ENCODE results near the gene P2RX2. TPM values are rescaled to one million over a fixed set of nuclear protein-coding genes. Genes with fewer than 3 reads are reported as not detected.

The P2RX2 gene
- polyA plus RNA-seq, 12 donors, result 0.87 TPM; not detected in 11

DNA sequence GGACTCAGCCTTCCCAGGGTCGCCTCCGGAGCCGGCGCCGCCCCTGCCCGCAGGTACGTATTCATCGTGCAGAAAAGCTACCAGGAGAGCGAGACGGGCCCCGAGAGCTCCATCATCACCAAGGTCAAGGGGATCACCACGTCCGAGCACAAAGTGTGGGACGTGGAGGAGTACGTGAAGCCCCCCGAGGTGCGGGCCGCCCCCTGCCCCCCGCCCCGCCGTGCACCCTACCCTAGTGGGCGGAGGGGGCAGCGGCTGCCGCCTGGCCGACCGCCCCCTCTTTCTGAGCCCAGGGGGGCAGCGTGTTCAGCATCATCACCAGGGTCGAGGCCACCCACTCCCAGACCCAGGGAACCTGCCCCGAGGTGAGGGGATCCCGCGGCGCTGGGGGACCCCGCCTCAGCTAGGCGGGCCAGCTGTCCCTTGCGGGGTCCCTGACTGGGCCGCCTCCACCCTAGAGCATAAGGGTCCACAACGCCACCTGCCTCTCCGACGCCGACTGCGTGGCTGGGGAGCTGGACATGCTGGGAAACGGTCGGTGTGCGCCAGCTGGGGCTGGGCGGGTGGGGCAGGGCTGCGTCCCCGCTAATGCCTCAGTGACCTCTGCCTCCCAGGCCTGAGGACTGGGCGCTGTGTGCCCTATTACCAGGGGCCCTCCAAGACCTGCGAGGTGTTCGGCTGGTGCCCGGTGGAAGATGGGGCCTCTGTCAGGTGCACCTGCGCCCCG, 973 bp downstream of the P2RX2 start:
- DNase-seq, result no peak

DNA sequence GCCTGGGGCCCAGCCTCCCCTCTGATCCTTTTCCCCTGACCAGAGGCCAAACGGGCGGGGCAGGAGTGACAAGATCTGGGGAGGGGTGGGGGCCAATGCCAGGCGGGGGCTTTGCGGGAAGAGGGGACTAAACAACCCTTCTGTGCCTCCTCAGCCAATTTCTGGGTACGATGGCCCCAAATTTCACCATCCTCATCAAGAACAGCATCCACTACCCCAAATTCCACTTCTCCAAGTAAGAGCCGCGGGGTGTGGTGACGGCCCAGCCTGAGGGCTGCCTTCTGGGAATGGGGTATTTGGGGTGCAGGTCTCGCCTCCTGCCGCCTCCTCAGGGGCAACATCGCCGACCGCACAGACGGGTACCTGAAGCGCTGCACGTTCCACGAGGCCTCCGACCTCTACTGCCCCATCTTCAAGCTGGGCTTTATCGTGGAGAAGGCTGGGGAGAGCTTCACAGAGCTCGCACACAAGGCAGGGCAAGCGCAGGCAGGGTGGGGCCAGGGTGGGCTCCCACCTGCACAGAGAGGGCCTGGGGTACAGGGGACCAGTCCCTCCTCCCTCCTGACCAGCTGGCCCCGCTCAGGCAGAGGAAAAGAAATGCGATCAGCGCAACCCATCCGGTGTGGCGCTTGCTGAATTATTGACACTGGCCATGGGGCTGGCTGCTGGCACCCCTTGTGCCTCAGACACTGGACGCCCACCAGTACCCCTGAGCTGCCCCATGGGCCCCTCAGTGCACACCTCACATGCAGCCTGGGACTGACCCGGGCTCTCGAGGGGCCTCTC, 1.7 kb downstream of the P2RX2 start:
- DNase-seq, result no peak

DNA sequence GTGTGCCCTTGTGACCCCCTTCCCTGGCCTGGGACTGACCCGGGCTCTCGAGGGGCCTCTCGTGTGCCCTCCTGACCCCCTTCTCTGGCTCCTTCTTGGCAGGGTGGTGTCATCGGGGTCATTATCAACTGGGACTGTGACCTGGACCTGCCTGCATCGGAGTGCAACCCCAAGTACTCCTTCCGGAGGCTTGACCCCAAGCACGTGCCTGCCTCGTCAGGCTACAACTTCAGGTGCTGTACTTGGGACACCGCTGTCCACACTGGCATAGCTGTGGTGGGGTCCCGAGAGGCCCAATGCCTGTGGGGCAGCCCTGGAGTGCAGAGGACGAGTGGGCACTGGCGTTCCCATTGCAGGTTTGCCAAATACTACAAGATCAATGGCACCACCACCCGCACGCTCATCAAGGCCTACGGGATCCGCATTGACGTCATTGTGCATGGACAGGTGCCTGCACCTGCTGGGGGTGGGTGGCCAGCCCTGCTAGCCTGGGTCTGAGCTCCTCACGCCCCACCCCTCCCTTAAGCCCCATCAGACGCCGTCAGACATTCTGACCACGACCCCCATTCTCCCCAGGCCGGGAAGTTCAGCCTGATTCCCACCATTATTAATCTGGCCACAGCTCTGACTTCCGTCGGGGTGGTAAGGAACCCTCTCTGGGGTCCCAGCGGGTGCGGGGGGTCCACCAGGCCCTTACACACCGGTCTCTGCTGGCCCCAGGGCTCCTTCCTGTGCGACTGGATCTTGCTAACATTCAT, 2.5 kb downstream of the P2RX2 start:
- no peak for DNase-seq

DNA sequence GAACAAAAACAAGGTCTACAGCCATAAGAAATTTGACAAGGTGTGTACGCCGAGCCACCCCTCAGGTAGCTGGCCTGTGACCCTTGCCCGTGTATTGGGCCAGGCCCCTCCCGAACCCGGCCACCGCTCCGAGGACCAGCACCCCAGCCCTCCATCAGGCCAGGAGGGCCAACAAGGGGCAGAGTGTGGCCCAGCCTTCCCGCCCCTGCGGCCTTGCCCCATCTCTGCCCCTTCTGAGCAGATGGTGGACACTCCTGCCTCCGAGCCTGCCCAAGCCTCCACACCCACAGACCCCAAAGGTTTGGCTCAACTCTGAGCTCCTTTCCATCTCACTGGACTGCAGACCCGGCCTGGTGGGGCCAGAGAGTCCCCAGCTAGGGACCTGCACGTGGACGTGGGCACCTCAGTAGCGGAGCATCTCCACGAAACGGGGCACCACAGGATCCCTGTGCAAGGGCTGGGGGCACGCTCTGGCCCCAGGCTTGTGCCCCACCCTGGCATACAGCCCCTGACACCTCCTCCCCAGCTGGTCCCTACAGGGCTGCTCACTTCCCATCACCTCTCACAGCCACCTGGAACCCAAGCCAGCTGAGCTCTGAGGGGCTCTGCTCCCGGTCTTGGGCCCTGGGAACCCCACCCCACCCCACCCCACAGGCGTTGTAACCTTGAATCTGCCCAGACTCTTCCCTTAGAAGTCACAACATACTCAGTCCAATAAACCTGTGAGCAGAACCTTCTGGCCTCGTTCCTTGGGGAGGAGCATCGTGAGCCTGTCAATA, 3.3 kb downstream of the P2RX2 start:
- no peak for DNase-seq

DNA sequence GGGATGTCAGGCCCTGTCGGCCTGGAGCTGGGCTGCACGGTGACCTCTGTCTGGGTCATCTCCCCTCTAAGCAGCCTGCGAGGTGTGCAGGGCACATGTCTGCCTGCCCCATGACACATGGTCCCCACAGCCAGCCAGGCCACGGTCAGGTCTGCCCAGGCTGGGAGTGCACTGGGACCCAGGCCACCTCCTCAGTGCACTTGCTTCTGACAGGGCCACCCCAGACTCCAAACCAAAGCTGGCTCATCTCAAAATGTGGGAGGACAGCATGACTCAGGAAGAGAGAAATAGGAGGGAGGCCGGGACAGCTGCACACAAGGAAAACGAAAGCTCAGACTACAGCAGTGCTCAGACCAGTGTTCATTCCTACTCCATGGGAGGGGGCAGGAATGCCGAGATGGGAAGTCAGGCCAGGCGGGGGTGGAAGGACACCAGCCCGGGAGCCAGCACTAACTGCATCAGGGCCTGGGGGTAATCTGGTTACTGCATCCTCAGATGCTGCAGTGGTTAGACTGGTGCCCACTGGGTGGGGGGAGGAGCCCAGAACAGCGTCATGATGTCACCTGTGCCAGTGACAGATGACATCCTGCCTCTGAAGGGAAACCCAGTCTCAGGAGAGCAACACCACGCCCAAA, 4.0 kb downstream of the P2RX2 start:
- DNase-seq, result peak; percentile 52

DNA sequence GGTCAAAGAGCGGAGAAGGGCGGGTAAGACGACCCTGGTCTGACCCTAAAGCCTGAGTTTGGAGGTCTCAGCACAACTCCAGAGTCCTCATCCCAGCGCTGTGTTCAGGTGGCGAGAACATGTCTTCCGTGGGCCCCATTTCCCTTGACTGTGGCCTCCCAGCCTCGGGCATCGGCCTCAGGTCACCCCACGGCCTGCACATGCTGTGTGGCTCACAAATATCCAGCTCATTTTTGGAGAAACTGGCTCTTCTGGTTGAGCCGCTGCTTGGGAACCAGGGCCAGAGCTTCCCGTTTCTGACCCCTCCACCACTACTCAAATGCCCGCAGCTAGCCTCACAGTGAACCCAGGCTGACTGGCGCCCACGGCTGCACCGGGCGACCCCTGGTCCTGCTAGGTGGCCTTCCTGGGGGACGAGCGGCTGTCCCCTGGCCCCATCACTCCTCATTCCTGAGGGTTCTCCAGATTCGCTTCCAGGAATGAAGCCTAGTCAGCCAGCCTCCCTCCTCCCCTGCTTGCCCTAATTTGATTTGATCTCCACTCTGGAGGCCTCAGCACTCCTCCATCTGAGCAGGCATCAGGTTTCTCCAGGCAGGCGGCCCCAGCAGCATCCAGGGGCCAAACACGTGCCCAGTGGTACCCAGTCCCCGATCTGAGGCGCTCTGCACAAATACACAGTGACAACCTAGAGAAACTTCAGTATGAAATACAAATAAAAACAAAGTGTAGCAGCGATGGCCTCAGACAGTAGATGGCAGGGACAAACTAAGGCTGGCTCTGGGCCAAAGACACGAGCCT, 4.7 kb downstream of the P2RX2 start:
- no peak for DNase-seq

DNA sequence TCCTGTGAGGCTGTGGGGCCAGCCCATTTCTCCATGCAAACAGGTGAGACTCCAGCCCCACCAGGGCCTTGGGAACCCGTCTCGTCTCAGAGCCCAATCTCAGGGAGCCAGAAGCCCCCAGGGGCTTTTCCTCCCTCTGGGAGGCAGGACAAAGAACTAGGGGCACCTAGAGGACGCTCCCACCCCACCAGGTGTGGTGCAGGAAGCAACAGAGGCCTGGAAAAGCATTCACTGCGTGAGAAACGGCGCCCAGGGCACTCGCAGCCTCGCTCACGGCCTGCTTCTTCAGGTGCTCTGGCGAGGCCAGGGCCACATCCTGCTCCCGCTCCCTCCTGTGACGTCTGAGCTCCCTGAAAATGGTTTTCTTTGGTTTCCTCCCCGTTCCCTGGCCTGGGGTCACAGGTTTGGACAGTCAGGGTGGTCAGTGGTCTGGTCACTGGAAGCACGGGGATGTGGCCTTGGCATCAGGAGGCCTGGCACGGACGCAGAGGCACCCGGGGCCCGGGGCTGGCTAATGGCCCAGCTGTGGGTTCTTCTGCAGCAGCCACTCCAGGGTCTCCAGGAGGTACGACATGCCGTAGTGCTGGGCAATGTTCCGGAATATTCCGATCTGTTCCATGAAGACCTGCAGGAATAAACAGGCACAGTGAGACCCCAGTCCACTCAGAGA, 5.7 kb downstream of the P2RX2 start:
- DNase-seq, result no peak

DNA sequence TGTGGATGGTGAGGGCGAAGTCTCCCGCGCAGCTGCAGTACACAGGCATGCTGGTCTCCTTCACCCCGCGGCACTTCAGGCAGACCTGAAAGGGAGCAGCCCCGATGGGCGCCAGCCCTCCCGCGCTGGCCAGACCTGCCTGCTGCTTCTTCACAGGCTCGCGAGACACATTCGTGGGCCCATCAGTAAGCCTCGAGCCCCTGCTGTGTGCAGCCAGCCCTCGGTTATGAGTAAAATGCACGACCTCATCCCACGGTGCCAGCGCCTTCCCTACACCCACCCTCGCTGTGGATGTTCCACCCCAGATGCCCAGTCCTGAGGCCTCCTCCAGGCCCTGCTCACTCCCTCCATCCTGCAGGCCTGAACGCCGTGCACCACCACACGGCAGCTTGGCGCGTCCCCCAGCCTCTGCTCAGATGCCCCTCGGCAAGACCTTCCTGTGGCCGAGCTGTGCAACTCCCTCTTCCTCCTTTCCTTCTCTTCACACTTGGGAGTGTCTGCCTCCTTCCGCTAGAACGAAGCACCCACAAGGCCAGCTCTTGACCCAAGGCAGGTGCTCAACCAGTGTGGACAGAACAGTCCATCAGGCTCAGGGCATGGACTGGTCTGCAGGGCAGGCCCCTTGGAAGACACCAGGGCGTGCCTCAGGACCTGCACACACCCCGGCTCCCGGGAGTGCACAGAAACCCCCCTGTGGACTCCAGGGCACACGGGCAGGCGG, 6.5 kb downstream of the P2RX2 start:
- DNase-seq, result no peak

DNA sequence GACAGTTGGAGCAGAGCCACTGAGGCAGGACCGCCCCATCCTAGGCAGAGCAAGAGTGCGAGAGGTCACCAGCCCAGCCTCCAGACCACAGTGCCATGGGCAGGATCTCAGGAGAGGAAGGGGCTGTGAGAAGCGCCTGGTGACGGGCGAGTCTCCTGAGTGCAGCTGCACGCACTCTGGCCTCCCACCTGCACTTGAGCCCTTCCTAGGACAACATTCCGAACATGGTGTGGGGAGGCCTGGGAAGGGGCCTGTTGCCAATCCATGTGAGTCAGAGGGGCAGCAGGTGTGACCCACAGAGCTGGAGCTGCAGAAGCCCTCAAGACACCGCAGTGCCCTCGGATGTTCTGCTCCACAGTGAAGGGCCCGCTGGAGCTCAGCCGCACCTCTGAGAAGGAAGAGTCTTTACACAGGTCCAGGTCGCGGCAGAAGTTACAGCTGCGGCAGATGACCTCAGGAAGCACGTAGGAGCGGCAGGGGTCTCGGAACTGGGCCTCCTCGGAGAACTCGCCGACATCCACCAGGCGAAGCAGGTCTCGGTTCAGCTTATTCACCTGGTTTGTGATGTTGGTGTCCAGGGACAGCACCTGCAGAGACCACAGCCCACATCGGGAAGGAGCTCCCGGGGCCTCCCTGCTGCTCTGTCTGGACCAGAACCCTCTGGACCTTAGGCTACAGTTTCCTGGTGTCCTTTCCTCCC, 7.3 kb downstream of the P2RX2 start:
- DNase-seq, result no peak

DNA sequence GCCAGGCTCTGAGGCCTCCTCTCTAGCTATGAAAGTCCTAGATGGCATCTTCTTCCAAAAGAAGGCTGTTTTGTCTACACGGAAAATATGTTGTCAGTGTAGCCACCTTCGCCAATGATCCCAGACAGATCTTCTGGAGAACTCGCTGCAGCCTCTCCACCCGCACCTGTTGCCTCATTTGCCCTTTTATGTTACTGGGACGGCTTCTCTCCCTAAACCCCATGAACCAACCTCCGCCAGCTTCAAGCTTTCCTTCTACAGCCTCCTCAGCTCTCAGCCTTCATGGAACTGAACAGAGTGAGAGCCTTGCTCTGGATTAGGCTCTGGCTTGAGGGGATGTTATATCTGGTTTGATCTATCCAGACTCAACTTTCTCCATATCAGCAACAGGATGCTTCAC, 10.8 kb downstream of the P2RX2 start:
- DNase-seq, result no peak

DNA sequence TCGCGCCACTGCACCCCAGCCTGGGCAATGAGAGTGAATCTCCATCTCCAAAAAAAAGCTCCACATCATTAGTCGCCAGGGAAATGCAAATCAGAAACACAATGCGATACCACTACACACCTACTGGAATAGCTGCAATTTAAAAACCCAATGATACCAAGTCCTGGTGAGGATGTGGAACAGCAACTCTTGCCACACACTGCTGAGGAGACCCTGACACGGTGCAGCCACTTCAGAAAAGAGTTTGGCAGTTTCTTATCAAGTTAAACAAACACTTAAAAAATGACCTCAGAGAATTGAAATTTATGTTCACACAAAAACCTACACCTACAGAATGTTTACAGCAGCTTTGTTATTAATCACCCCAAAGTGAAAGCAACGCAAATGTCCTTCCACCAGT, 12.1 kb downstream of the P2RX2 start:
- DNase-seq, result no peak

DNA sequence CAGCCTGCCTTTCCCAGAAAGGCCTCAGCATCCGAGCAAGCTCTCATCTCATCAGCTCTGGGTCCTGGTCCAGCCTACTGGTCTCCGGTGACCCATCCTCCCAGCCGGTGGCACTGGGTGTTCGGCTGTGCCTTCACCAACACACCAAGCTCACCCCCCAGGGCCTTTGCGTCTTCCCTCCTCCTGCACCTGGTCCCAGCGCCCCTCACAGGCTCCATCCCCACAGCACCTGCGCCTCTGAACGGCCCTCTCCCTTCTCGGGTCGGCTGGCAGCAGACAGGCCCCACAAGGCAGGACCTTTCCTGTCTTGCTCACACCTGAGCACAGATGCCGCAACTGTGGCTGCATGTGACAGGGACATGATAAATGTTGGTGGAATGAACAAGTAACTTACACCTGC, 13.1 kb downstream of the P2RX2 start:
- DNase-seq, result no peak

DNA sequence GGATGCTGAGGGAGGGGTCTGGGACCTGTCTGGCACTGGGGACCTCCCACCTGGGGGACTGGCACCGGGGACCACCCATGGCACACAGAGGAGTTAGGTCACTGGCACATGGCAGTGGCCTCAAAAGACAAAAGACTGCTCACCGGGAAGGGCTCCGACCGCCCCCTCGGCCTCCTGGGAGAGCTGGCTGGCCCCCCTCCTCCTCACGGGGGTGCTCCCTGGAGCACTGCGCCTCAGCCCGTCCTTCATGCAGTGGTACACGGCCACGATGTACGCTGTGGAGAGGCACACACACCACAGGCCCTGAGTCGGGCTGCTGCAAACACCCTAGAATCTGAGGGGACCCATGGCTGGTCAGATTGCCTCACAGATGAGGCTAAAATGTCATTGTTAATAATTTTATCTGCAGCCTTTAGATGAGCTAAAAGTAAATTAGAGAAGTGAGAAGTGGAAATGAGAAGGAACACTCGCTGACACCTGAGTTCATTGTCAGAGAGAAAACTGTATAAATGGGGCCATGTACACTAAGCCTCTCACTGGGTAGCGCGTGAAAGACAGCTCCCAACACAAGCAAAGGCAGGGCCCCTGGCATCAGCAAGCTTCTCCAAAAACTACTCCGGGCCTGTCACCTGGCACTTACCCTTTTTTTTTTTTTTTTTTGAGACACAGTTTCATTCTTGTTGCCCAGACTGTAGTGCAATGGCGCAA, 14.1 kb downstream of the P2RX2 start:
- no peak for DNase-seq

DNA sequence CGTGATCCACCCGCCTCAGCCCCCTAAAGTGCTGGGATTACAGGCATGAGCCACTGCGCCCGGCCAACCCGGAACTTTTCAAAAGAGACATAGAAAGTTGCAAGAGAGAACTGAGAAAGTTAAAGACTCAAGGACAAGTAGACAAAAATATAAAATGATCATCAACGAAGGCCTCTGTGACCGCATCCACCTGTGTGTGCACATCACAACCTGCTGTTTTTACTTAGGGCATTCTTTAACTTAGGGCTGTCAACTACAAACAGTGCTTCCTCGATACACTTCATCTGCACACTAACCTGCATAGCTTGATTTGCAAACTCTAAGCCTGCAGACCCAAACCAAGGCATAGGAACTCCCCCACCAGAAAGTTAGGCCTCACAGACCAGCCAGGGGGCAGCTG, 14.8 kb downstream of the P2RX2 start:
- no peak for DNase-seq

DNA sequence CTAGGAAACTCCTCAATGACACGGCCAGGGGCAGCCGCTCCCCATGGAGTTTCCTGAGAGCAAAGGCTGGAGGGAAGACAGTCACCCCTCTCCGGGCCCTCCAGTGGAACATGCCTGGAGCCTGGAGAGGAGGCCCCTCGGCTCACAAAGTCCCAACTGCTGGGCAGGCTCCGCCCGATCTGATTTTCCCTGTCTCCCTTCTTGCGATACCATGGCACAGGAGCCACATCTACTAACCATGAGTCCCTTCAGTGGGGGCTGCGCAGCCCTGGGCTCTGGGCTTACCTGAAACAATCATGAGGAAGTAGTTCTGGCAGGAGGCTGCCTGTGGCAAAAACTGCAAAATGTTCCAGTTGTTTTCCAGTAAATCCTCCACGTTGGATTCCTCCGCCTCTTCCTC, 15.3 kb downstream of the P2RX2 start:
- DNase-seq, result no peak

DNA sequence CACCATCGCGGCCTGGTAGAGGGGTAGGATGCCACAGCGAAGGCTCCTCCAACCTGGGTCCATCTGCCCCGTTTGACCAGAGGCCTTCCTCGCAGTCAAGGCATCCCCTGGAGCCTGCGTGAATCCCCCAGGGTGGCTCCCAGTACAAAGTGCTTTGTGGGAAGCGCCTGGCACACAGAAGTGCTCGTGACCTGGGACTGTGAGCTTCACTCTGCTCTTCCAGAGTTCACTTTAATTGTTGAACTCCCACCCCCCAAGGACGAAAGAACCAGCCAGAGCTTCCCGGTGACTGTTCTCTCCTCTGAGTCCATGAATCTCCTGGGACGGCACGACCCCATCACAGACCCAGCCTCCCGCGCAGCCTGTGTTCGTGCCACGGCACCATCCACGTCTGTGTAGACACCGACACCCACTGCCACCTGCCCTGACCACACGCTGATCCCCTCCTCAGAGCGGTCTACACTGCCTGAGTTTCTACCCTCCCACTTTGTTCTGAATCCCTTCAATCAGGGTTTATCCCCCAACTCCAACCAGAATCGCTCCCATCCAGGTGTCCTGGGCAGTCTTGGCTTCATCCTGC, 15.9 kb downstream of the P2RX2 start:
- DNase-seq, result no peak
